ENCODE measurements around the gene C22orf39.

GRCh38 chr22:19490628-19491230, 43.2 kb upstream of the C22orf39 start:
- TF ChIP-seq POLR2A (IDR thresholded peaks at IDR 0.05; ENCODE audit: low read depth, low read length) (no peak), POLR2AphosphoS5 (IDR thresholded peaks at IDR 0.05; ENCODE audit: low read depth, low read length) (no peak), TAF1 (IDR thresholded peaks at IDR 0.05; ENCODE audit: borderline replicate concordance, low read depth, low read length) (no peak)

All from GM12892 (cell line).